Measurements from ENCODE around the gene TMC4. TPM values are rescaled to one million over a fixed set of nuclear protein-coding genes. Genes with fewer than 3 reads are reported as not detected.

Gene TMC4
- polyA plus RNA-seq, 1 of the 3 experiments (the other 2 are of a cell fraction) = 2.8 TPM

GRCh38 chr19:54197121-54197520 lies 24.2 kb upstream of the TMC4 start:
- Histone ChIP-seq H3K36me3 (replicated peaks in 1 of 2; ENCODE audit: control insufficient read depth in 1 of 2, insufficient read depth in 2 of 2, low read length in 1 of 2) (peaks cover 16 to 33% of the 10 kb centered on the region in 2 experiments), H3K4me2 (no peak overlapping the region), H3F3A (replicated peaks; ENCODE audit: insufficient read depth) (peaks cover 3% of the 10 kb centered on the region), H3K27me3 (ENCODE audit: insufficient read depth) (no peaks in the 10 kb centered on the region), H3K27ac (ENCODE audit: low read depth in 2 of 2, low read length in 1 of 2) (no peak overlapping the region), H4K20me1 (ENCODE audit: insufficient read depth) (peaks cover 12% of the 10 kb centered on the region), H3K9me2 (no peaks in the 10 kb centered on the region), H3K9me3 (no peaks in the 10 kb centered on the region), H3K4me3 (ENCODE audit: low read depth in 2 of 2, low read length in 1 of 2) (no peak overlapping the region), H3K79me2 (ENCODE audit: insufficient read depth) (peaks cover 42% of the 10 kb centered on the region), H3K9ac (no peak overlapping the region), H2AFZ (ENCODE audit: low read depth) (no peak overlapping the region), H3K4me1 (ENCODE audit: control insufficient read depth in 1 of 2, insufficient read depth in 2 of 2, low read depth in 1 of 2, low read length in 1 of 2) (peaks cover 7 to 12% of the 10 kb centered on the region in 2 experiments; a peak in 3 of 4 replicates)
- no peak for TF ChIP-seq TAF1 (IDR thresholded peaks at IDR 0.05; ENCODE audit: borderline replicate concordance, low read depth, low read length)
- no peak for TF ChIP-seq YY1 (IDR thresholded peaks at IDR 0.05; ENCODE audit: low read depth)
- TF ChIP-seq NRF1 (IDR thresholded peaks at IDR 0.05; ENCODE audit: low read depth, low read length) = no peak
- no peak for TF ChIP-seq GATA2 (CRISPR knock-in tag; IDR thresholded peaks at IDR 0.05)
- no peak for TF ChIP-seq TEAD4 (IDR thresholded peaks at IDR 0.05; ENCODE audit: borderline replicate concordance, insufficient read depth)
- no peak for TF ChIP-seq IRF3 (IDR thresholded peaks at IDR 0.05; ENCODE audit: low read depth, low read length)
- ChIA-PET CTCF (no interaction called here), POLR2A (no interaction called here)
- WGBS (ENCODE audit: low lambda C conversion rate) = 90% methylated on average over 3 of the region's 3 CpGs
- no peak for DNase-seq

GRCh38 chr19:54196536-54196935 lies 23.6 kb upstream of the TMC4 start:
- Histone ChIP-seq H3K27me3 (ENCODE audit: insufficient read depth) (no peaks in the 10 kb centered on the region), H3F3A (replicated peaks; ENCODE audit: insufficient read depth) (peaks cover 3% of the 10 kb centered on the region), H3K9me3 (no peaks in the 10 kb centered on the region), H3K4me2 (no peak overlapping the region), H3K9ac (no peak overlapping the region), H3K36me3 (replicated peaks in 1 of 2; ENCODE audit: control insufficient read depth in 1 of 2, insufficient read depth in 2 of 2, low read length in 1 of 2) (peaks cover 10 to 27% of the 10 kb centered on the region in 2 experiments), H3K4me1 (ENCODE audit: control insufficient read depth in 1 of 2, insufficient read depth in 2 of 2, low read depth in 1 of 2, low read length in 1 of 2) (peaks cover 1 to 11% of the 10 kb centered on the region in 2 experiments; a peak in 2 of 4 replicates), H4K20me1 (ENCODE audit: insufficient read depth) (peaks cover 6% of the 10 kb centered on the region), H2AFZ (ENCODE audit: low read depth) (no peak overlapping the region), H3K79me2 (ENCODE audit: insufficient read depth) (peaks cover 42% of the 10 kb centered on the region), H3K4me3 (ENCODE audit: low read depth in 2 of 2, low read length in 1 of 2) (no peak overlapping the region), H3K9me2 (no peaks in the 10 kb centered on the region), H3K27ac (ENCODE audit: low read depth in 2 of 2, low read length in 1 of 2) (no peak overlapping the region)
- POLR2A ChIA-PET = no interaction called here
- no peak for DNase-seq
- CTCF ChIA-PET = no interaction called here
- 97% methylated on average over 7 of the region's 7 CpGs for WGBS (ENCODE audit: low lambda C conversion rate)
- no peak for TF ChIP-seq GABPA (IDR thresholded peaks at IDR 0.05; ENCODE audit: low read depth)
- no peak for TF ChIP-seq USF2 (IDR thresholded peaks at IDR 0.05; ENCODE audit: borderline replicate concordance, low read depth, low read length)
- TF ChIP-seq PBX3 (IDR thresholded peaks at IDR 0.05) = no peak
- TF ChIP-seq SIN3A (IDR thresholded peaks at IDR 0.05; ENCODE audit: borderline replicate concordance, low read depth, low read length) = no peak
- TF ChIP-seq YY1 (IDR thresholded peaks at IDR 0.05; ENCODE audit: low read depth) = no peak
- no peak for TF ChIP-seq NFIC (IDR thresholded peaks at IDR 0.05; ENCODE audit: borderline replicate concordance)
- TF ChIP-seq MEF2A (IDR thresholded peaks at IDR 0.05; ENCODE audit: borderline replicate concordance, low read depth) = no peak
- no peak for TF ChIP-seq CTCF (IDR thresholded peaks at IDR 0.05)
- no peak for TF ChIP-seq EP300 (IDR thresholded peaks at IDR 0.05; ENCODE audit: borderline replicate concordance in 1 of 2, low read depth in 1 of 2, low read length in 1 of 2)
- no peak for TF ChIP-seq ELF1 (IDR thresholded peaks at IDR 0.05)
- TF ChIP-seq MAX (IDR thresholded peaks at IDR 0.05; ENCODE audit: low read depth) = no peak
- TF ChIP-seq RCOR1 (IDR thresholded peaks at IDR 0.05; ENCODE audit: low read length) = no peak
- no peak for TF ChIP-seq IRF3 (IDR thresholded peaks at IDR 0.05; ENCODE audit: low read depth, low read length)
- no peak for TF ChIP-seq FOXJ3 (CRISPR knock-in tag; IDR thresholded peaks at IDR 0.05)
- TF ChIP-seq RXRA (IDR thresholded peaks at IDR 0.05; ENCODE audit: borderline replicate concordance, low read depth) = no peak
- no peak for TF ChIP-seq ZBTB33 (IDR thresholded peaks at IDR 0.05; ENCODE audit: borderline replicate concordance, low read depth)

Measured in SK-N-SH (cell line).